BLaER1 treated with 17β-estradiol and CSF1 and Interleukin-3, amounts not matched to agents 10 nM and 100 nM (cell line): Measurements from ENCODE around the gene UPF1.
"Not testable (repeated sequence)": the region's sequence is repeated elsewhere in the genome, so short reads cannot be mapped to it uniquely, and the experiment has no call there.

Source experiments
- H3K27ac ChIP-seq, 11 experiments: shearing (Covaris generic); formaldehyde crosslinking; 2 replicates each; pipeline ENCODE4 v1.8.1; 2022
- H3K27me3 ChIP-seq, 11 experiments: shearing (Covaris generic); formaldehyde crosslinking; 2 replicates each; pipeline ENCODE4 v1.8.1; 2022
- H3K36me3 ChIP-seq, 11 experiments: shearing (Covaris generic); formaldehyde crosslinking; 2 replicates each; pipeline ENCODE4 v1.8.1; 2022
- H3K4me1 ChIP-seq, 10 experiments: shearing (Covaris generic); formaldehyde crosslinking; 2 replicates each; pipeline ENCODE4 v1.8.1; 2022
- H3K4me2 ChIP-seq, 11 experiments: shearing (Covaris generic); formaldehyde crosslinking; 2 replicates each; pipeline ENCODE4 v1.8.1; 2022
- H3K4me3 ChIP-seq, 10 experiments: shearing (Covaris generic); formaldehyde crosslinking; 2 replicates each; pipeline ENCODE4 v1.8.1; 2022
- H3K9ac ChIP-seq, 11 experiments: shearing (Covaris generic); formaldehyde crosslinking; 2 replicates each; pipeline ENCODE4 v1.8.1; 2022
- H3K9me3 ChIP-seq, 11 experiments: shearing (Covaris generic); formaldehyde crosslinking; replicated peaks in 1 of 11; 2 replicates each; pipeline ENCODE4 v1.8.1; 2022
- H4K20me1 ChIP-seq, 11 experiments: shearing (Covaris generic); formaldehyde crosslinking; 2 replicates each; pipeline ENCODE4 v1.8.1; 2022
- Cebpa-rat ChIP-seq, 11 experiments: shearing (Covaris generic); IDR thresholded peaks; 2 replicates each; pipeline ENCODE4 v1.8.1; 2022

Gene UPF1

DNA sequence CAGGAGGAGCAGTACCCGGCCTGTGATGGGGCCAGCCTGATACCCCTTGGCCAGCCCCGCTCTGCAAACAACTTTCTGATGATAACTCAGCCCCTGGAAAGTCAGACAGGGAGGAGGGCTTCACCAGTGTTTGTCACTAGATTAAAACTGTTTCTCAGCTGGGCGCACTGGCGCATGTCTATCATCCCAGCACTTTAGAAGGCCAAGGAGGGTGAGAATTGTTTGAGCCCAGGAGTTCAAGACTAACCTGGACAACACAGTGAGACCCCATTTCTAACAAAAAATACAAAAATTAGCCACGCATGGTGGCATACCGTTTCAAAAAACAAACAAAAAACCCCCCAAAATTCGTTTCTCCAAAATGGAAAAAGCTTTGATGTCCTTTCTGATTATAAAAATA is 69.7 kb downstream of the UPF1 start:
- H3K27me3 ChIP-seq = peaks cover 13 to 21% (median 17%) of the 10 kb centered on the region in 11 experiments
- no peak overlapping the region for H3K4me2 ChIP-seq
- peaks cover 0 to 14% (median 8%) of the 10 kb centered on the region in 10 experiments; a peak in 12 of 20 replicates for H3K4me1 ChIP-seq
- H3K36me3 ChIP-seq = peaks cover 51 to 79% (median 69%) of the 10 kb centered on the region in 11 experiments
- no peak for TF ChIP-seq Cebpa-rat (IDR thresholded peaks at IDR 0.05)
- H3K27ac ChIP-seq = no peak overlapping the region
- H3K4me3 ChIP-seq = no peak overlapping the region
- H4K20me1 ChIP-seq = peaks cover 17 to 92% (median 59%) of the 10 kb centered on the region in 11 experiments; a peak in 18 of 22 replicates
- no peaks in the 10 kb centered on the region for H3K9me3 ChIP-seq
- H3K9ac ChIP-seq = no peak overlapping the region

GRCh38 chr19:18902519-18902918 is 70.8 kb downstream of the UPF1 start:
- peak overlapping the region in 5 of 11 experiments; percentile 12 to 38 (median 37); a peak in 3 of 22 replicates for H3K4me2 ChIP-seq
- H3K4me3 ChIP-seq, H3K9ac ChIP-seq, H3K27ac ChIP-seq, H3K9me3 ChIP-seq: not testable (repeated sequence)
- peaks cover 7 to 92% (median 62%) of the 10 kb centered on the region in 11 experiments; a peak in 17 of 22 replicates for H4K20me1 ChIP-seq
- peaks cover 61 to 90% (median 80%) of the 10 kb centered on the region in 11 experiments for H3K36me3 ChIP-seq
- peaks cover 2 to 11% (median 7%) of the 10 kb centered on the region in 11 experiments for H3K27me3 ChIP-seq
- H3K4me1 ChIP-seq = peaks cover 0 to 15% (median 8%) of the 10 kb centered on the region in 10 experiments; a peak in 11 of 20 replicates

- no peak overlapping the region for H3K27ac ChIP-seq
- H3K9ac ChIP-seq = 0 out of 22 replicates have a peak overlapping the region, but pooled peaks of 1 of the 11 experiments have one; percentile 17
These were observed 71.6 kb downstream of the UPF1 start for GRCh38 chr19:18903156-18904037.

DNA sequence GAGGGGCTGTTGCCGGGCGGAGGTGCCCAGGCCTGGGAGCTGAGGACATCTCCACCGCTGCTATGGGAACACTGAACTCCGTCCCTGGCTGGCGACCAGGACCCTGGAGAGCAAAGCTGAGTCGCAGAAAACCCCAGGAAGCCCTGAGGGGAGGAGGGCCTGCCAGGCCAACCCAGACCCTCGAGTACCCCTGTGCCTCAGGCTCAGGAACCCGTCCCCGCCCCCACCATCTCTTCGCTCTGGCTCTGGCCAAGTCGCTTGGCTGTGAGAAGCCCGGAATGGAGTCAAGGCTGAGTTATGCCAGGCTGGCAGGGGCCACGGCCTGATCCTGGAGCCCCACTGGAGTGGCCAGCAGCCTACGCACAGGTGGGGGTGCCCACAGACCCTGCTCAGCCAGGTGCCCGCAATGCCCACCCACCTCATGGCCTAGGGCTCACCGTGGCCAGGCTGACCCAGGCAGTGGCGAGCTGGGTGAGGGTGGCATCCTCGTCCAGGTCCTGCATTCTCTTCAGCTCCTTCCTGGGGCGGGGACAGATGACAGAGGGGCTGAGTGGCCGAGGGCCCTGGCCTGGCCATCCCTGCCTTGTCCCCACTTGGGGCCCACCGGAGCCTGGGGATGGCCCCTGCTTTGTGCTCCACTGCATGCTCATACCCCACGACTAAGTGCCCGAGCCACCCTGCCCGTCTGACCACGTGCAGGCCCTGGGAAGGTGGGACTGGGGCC is 72.7 kb downstream of the UPF1 start:
- no peaks in the 10 kb centered on the region for H3K9me3 ChIP-seq
- H3K9ac ChIP-seq = no peak overlapping the region; a peak in 1 of 22 replicates
- H3K27ac ChIP-seq = no peak overlapping the region
- H3K27me3 ChIP-seq = no peaks in the 10 kb centered on the region
- no peak overlapping the region for H3K4me2 ChIP-seq
- H3K4me1 ChIP-seq = peaks cover 0 to 15% (median 8%) of the 10 kb centered on the region in 10 experiments; a peak in 11 of 20 replicates
- TF ChIP-seq Cebpa-rat (IDR thresholded peaks at IDR 0.05) = no peak
- H3K36me3 ChIP-seq = peaks cover 66 to 97% (median 88%) of the 10 kb centered on the region in 11 experiments
- no peak overlapping the region for H3K4me3 ChIP-seq
- H4K20me1 ChIP-seq = peaks cover 6 to 92% (median 60%) of the 10 kb centered on the region in 11 experiments; a peak in 19 of 22 replicates

More at GRCh38 chr19:18903156-18904037, 71.6 kb downstream of the UPF1 start:
- peak overlapping the region in 6 of 11 experiments; percentile 12 to 38 (median 34); a peak in 3 of 22 replicates for H3K4me2 ChIP-seq
- no peaks in the 10 kb centered on the region for H3K9me3 ChIP-seq
- H3K27me3 ChIP-seq = peaks cover 0 to 2% (median 0%) of the 10 kb centered on the region in 11 experiments; a peak in 3 of 22 replicates
- TF ChIP-seq Cebpa-rat (IDR thresholded peaks at IDR 0.05) = no peak
- no peak overlapping the region for H3K4me3 ChIP-seq
- H3K4me1 ChIP-seq = peaks cover 0 to 15% (median 8%) of the 10 kb centered on the region in 10 experiments; a peak in 11 of 20 replicates
- peaks cover 6 to 92% (median 61%) of the 10 kb centered on the region in 11 experiments; a peak in 17 of 22 replicates for H4K20me1 ChIP-seq
- H3K36me3 ChIP-seq = peaks cover 66 to 97% (median 87%) of the 10 kb centered on the region in 11 experiments

GRCh38 chr19:18905058-18905456 is 73.3 kb downstream of the UPF1 start:
- H3K9me3 ChIP-seq = no peaks in the 10 kb centered on the region
- H3K27ac ChIP-seq = no peak overlapping the region
- H3K4me1 ChIP-seq = peaks cover 0 to 15% (median 8%) of the 10 kb centered on the region in 10 experiments; a peak in 11 of 20 replicates
- H3K9ac ChIP-seq = no peak overlapping the region
- peaks cover 66 to 97% (median 88%) of the 10 kb centered on the region in 11 experiments for H3K36me3 ChIP-seq
- H3K4me2 ChIP-seq = no peak overlapping the region
- TF ChIP-seq Cebpa-rat (IDR thresholded peaks at IDR 0.05) = no peak
- no peaks in the 10 kb centered on the region for H3K27me3 ChIP-seq
- no peak overlapping the region for H3K4me3 ChIP-seq
- peaks cover 6 to 92% (median 63%) of the 10 kb centered on the region in 11 experiments; a peak in 19 of 22 replicates for H4K20me1 ChIP-seq

DNA sequence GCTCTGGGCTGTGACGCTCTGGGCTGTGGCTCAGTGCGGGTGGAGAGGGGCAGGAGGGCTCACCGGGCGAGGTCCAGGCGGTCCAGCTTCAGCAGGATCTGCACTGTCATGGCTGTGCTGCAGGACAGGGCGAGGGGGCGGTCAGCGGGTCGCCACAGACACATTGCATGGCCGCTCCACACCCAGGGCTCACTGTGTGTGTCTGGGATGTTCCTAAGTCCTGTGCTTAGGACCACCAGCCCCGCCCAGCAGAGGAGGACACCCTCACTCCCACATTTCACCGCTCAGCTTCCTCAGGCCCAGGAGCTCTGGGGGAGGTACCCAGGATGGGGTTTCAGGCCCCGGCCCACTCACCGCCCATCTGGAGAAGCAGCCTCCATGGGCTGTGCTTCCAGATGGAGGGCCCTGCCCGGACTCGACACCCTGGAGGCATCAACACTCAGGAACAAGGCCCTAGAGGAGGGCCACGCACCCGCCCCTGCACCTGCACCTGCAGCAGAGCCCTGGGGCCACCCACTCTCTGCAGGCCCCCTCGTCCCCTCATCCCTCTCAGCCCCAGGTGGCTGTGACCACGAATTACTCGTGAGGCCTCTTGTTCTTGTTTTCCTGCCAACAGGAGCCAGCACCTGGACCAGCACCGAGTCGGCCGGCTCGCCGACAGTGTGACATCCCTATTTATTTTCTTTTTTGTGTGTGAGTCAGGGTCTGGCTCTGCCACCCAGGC is 73.9 kb downstream of the UPF1 start:
- no peak overlapping the region for H3K4me2 ChIP-seq
- no peak overlapping the region for H3K4me3 ChIP-seq
- peaks cover 8 to 92% (median 62%) of the 10 kb centered on the region in 11 experiments; a peak in 20 of 22 replicates for H4K20me1 ChIP-seq
- no peak overlapping the region for H3K27ac ChIP-seq
- H3K36me3 ChIP-seq = peaks cover 66 to 97% (median 88%) of the 10 kb centered on the region in 11 experiments
- H3K9me3 ChIP-seq = no peaks in the 10 kb centered on the region
- TF ChIP-seq Cebpa-rat (IDR thresholded peaks at IDR 0.05) = no peak
- H3K27me3 ChIP-seq = no peaks in the 10 kb centered on the region
- peaks cover 0 to 16% (median 8%) of the 10 kb centered on the region in 10 experiments; a peak in 11 of 20 replicates for H3K4me1 ChIP-seq
- peak overlapping the region in 1 of 11 experiments; percentile 6; a peak in 1 of 22 replicates for H3K9ac ChIP-seq

- H3K27ac ChIP-seq = no peak overlapping the region
- H3K9ac ChIP-seq = peak overlapping the region in 2 of 11 experiments; percentile 6 to 13; a peak in 2 of 22 replicates
- no peak for TF ChIP-seq Cebpa-rat (IDR thresholded peaks at IDR 0.05)
- peaks cover 0 to 23% (median 15%) of the 10 kb centered on the region in 10 experiments; a peak in 11 of 20 replicates for H3K4me1 ChIP-seq
- peaks cover 10 to 92% (median 62%) of the 10 kb centered on the region in 11 experiments; a peak in 21 of 22 replicates for H4K20me1 ChIP-seq
- no peak overlapping the region for H3K4me3 ChIP-seq
- H3K9me3 ChIP-seq = peaks cover 0 to under 1% (median 0%) of the 10 kb centered on the region in 11 experiments; a peak in 2 of 22 replicates
- H3K27me3 ChIP-seq = no peaks in the 10 kb centered on the region
- no peak overlapping the region for H3K4me2 ChIP-seq
- peaks cover 64 to 93% (median 86%) of the 10 kb centered on the region in 11 experiments for H3K36me3 ChIP-seq
These were observed 75.1 kb downstream of the UPF1 start for GRCh38 chr19:18906605-18907519.
